Epithelial cell of prostate (primary cell): ENCODE data around the gene HLA-E.
A peak's percentile ranks its signal among the peaks of the same experiment; 100 is the strongest.

Experiments
- DNase-seq: peaks from one replicate; pipeline ENCODE4 v3.0.0-alpha.2; 2011; ENCODE audit warnings: low read depth, low spot score
- H3K27ac ChIP-seq: fragments of 450-650 bp; 2 replicates; pipeline ENCODE4 v1.5.1; 2017; ENCODE audit warnings: mild to moderate bottlenecking

HLA-E gene

GRCh38 chr6:30533460-30534294 is 44.4 kb downstream of the HLA-E start:
- no peak overlapping the region for H3K27ac ChIP-seq
- DNase-seq: no peak

GRCh38 chr6:30537931-30538330 is 48.6 kb downstream of the HLA-E start:
- DNase-seq: no peak
- no peak overlapping the region for H3K27ac ChIP-seq

GRCh38 chr6:30541515-30542403 is 52.5 kb downstream of the HLA-E start:
- H3K27ac ChIP-seq: no peak overlapping the region
- peak; percentile 44 for DNase-seq

- H3K27ac ChIP-seq: no peak overlapping the region
- DNase-seq: no peak
Observed at GRCh38 chr6:30542404-30542725, 53.1 kb downstream of the HLA-E start.

GRCh38 chr6:30542915-30543314 is 53.6 kb downstream of the HLA-E start:
- no peak overlapping the region for H3K27ac ChIP-seq

More at GRCh38 chr6:30542915-30543314, 53.6 kb downstream of the HLA-E start:
- no peak for DNase-seq
